Stimulated activated CD8-positive, alpha-beta memory T cell treated with anti-CD3 and anti-CD28 coated beads, Interleukin-15, amount 100 ng/mL, for 4 hours (primary cell): ENCODE results near the gene TSPY1.
"Not testable (repeated sequence)": the region's sequence is repeated elsewhere in the genome, so short reads cannot be mapped to it uniquely, and the experiment has no call there.

ENCODE experiments used
- DNase-seq, 2 donors: peaks; one replicate each; pipeline ENCODE4 v3.0.0-alpha.2; 2020; ENCODE audit warnings: low read depth in 2 of 2

TSPY1 gene

GRCh38 chrY:9466655-9467054 is at the start of gene TSPY1:
TSPY1 (plus strand) TSS chrY:9466955; CDS start chrY:9467001, 46 bp downstream.
- not testable (repeated sequence) for DNase-seq

GRCh38 chrY:9486967-9487366 is 20.2 kb downstream of the TSPY1 start, which contains the start of gene TSPY9:
TSPY9 (plus strand) TSS chrY:9487267; CDS start chrY:9487313, 46 bp downstream.
- not testable (repeated sequence) for DNase-seq

GRCh38 chrY:9504396-9504795 is 37.6 kb downstream of the TSPY1 start:
- not testable (repeated sequence) for DNase-seq

GRCh38 chrY:9516287-9516686 is 49.5 kb downstream of the TSPY1 start:
- DNase-seq, result not testable (repeated sequence)
